HG03378 (cell line): Measurements from ENCODE around the gene PYROXD2.

Experiments
- ATAC-seq: cut with Tn5 transposase; IDR thresholded peaks from one replicate; pipeline ENCODE4 v1.9.1; 2021; ENCODE audit warnings: mild to moderate bottlenecking, moderate library complexity; ENCODE audit not compliant: unreplicated experiment

Gene PYROXD2

DNA sequence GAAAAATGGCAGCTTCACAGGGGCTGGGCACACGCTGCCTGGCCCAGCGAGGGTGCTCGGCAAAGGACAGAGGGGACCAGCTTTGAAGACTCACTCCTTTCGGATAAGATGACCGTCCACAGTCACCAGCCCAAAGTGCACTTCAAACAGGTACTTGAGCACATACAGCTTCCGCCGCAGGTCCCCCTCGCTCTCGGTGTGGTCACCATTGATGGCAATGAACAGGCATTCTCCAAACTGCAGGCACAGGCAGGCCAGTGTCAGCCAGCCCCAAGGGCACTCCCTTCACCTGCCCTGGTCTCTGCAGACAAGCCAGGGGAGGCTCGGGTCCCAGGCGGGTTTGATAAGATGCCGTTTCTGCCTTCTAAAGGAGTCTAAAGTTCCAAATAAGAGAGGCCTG lies 20.2 kb upstream of the PYROXD2 start:
- ATAC-seq: no peak

DNA sequence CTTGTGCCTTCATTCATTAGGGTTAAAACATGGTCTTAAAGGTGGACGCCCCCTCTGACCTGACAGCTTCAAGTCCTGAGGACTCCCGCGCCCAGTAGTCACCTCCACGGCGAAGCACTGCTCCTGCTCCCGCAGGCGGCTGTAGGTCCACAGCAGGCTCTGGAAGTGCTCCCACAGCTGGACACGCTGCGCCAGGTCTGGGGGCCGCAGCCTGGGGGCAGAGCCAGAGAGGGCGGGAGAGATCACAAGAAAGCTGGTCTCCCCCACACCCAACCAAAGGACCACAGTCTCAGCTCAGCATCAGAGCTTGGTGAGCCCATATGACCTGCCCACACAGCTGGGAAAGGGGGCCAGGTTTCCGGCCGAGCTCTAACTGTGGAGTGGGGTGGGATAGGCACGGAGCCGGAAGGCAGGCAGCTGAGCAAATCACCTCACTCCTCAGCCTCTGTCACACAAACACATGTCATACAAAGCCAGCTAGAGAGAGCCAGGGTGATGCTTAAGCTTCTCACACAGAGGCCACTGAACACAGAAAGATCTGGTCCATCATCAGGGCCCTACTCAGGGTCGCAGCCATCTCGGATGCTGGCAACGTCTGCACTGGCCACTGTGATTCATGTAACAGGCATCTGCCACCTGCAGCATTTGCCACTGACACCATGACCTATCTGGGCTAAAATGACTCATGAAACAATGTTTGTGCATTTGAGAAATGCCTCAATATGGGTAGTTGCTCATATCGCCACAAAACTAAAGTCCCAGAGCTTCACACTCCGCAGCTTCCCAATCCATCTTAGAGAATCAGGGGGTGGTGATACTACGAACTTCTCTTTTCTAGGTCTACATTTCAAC lies 19.1 kb upstream of the PYROXD2 start:
- no peak for ATAC-seq

DNA sequence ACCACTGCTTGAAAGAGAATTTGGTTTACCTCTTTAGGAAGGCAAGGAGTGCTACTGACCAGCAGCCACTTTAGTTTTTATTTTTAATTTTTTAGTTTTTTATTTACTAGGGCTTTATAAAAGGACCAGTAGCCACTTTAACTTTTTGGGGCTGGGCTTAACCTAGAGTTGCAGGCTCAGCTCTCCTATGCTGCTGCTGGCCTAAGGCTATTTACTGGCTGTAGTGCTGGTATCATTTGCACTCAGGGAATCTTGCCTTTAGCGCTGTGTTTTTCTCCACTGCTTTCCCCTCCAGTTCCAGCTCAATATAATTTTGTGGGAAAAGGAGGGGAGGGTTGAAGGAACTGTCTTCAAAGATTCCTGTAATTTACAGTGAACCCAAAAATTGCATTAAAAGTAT lies 18.4 kb upstream of the PYROXD2 start:
- ATAC-seq: no peak

DNA sequence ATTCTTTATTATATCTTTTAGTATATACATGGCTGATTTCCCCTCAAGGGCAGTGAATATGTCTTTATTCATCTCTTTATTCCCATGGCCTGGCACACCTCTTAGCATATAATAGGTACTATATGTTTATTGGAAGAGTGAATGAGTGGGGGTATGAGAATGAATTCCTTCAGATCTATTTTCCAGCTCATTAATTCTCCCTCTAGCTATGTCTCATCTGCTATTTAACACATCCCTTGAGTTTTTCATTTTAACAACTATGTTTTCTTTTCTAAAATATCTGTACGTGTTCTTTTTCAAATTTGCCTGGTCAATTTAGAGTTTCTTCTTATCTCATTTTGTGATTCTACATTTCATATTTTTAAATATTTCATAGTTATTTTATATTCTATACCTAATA lies 17.3 kb upstream of the PYROXD2 start:
- no peak for ATAC-seq

DNA sequence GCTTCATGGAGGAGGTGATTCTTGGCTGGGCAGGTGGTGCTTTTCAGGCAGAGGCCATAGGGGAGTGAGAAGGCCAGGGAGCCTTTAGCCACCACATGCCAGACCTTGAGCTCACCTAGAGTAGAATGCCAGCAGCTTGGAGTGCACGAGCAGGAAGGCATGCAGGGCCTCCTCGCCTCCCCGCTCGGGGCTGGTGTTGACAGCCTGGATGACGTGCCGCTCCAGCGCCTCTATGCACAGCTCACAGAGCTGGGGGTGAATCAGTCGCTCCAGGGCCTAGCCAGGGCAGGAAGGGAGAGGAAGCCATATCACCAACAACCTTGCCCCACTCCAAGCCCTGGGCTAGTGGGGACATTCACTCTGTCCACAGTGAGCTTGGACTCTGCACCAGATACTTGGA lies 16.0 kb upstream of the PYROXD2 start:
- ATAC-seq: no peak

DNA sequence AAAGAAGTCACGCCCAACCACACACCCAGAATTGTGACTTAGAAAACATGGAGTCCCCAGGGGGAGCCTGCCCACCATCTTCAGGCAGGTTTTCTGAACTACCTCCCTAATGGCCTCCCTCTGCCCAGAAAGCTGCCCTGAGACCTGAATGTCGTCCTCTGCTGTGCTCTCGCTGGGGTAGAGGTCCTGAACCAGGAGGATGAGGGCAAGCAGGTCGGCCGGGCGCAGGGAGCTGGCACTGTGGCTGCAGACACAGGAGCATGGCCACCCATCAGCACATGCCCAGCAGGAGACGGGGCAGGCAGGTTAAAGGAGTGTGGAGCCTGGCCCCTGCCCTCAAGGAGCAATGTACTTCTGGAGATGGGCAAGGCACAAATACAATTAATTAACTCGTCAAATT lies 15.4 kb upstream of the PYROXD2 start:
- no peak for ATAC-seq

DNA sequence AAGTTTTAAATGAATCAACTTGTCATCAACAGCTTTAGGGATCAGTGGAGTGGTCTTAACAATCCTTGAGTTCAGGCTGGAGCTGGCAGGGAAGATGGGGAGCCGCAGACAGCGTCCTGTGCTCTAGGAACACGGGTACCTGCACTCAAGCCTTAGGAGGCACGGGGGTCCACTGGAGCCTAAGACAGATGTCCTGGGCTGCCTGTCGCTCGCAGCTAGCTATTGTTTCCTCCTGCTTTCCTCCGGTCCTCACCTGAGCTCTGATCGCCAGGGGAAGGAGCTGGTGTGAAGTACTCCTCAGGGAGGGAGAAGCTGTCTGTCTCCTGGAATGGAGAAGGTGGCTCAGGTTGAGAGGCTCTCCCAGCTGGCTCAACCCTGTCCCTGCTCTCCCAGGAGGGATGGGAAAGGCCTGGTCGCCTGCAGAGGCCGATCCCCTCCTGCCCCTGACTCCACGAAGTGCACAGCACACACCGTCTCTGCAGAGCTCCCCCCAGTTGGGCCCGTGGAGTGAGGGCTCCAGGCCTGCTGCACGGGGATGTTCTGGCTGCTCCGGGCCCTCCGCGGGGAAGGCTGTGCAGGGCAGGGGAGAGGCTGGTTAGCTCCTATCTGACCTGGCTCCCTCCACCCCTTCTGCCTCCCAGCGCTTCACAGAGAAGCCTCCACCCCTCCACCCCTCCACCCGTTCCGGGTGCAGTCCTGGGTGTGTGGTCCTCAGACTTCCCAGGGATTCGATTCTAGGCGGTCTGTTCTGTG lies 14.5 kb upstream of the PYROXD2 start:
- ATAC-seq: no peak

DNA sequence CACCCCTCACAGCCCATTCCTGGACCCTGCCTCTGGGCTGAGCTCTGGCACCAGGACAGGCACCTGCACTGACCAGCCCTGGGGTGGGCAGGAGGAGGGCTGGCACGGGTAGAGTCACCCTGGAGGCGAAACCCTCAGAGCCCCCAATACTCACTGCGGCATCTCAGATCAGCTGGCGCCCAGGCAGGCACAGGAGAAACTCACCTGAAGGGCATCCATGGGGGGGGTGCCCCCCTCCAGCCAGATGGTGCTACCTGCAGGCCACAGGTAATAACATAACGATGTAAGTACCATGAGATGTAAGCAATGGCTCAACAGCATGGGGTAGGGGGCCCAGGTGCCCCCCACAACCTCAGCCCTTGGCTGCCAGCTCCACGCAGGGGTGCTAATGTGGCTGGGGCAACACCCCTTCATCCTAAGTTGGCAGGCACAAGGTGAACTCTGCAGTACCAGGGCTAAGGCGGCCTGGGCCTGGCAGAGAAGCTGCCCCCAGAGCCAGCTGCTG lies 12.1 kb upstream of the PYROXD2 start:
- ATAC-seq: no peak

DNA sequence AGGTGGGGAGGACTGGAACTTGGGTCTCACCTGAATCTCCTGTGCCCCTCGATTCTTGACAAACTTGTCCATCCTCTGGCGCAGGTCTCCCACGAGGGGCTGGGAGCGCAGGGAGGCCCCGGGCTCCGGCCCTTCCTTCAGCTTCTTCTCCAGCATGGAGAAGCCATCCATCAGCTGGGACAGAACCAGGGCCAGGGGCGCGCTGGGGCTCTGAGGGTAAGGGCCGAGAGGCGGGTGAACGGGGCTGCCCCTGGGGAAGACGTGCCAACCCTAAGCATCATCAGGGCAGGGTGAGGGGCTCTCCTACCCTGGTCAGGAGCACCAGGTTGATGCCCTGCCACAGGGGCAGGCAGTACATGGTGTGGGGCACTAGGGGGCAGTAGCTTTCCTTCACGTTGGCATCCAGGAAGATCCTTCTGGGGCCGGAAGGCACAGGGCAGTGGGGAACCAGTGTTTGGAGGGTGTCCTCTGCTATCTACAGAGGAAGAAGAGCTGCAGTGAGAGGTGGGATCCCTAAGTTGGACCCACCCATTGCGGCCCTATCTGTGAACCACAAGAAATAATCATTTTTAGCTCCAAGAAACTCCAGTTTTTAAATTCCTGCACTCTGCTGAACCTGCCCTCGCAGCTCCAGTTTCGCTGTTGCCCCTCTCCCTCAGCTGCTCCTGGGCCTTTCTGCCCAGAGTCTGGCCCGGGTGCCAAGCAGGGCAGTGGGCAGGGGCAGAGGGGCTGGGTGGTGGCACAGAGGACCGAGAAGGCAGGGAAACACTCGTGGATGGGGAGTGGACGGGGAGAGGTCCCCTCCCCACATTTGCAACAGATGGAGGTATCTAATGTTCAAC lies 10.8 kb upstream of the PYROXD2 start:
- ATAC-seq: peak; percentile 56

DNA sequence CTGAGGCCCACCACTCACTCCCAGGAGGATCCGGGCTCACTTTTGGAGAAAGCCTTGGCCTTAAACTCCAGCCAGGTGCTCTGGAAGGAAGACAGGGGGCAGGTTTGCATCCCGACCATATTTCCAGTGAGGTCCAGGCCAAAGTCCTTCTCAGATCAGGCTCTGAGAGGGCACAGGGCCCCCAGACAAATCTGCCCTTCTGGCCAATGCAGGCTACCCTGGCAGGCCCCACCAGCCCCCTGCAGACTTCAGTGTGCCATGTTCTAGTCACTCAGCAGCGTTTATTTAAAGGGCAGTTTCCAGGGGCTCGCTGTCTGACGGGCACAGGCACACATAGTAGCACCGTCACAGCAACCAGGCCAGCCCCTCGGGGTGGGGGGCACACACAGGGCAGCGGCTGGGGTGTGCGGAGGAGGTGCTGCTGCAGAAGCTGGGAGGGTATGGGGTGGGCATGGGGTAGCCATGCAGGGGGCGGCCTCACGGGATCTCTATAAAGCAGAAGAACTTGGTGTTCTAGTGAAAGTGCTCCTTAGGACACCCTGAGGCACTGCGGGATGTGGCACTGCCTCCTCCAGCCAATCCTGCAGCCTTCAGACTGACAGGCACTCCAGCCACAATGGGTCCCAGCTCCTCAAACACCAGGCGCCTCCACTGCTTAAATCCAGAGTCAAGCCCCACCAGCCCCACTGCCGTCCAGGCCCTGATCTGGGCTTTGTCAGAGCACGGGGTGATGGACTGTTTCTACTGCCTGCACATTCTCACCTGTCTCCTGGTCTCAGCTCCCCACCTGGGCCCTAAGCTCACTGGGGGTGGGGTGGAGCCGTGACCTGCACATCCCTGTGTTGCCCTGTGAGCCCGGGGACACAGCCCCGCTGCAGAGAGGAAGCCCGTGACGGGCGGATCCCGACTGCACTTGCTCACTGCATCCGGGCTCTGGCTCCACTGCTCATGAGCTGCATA lies 9.6 kb upstream of the PYROXD2 start:
- ATAC-seq: no peak

DNA sequence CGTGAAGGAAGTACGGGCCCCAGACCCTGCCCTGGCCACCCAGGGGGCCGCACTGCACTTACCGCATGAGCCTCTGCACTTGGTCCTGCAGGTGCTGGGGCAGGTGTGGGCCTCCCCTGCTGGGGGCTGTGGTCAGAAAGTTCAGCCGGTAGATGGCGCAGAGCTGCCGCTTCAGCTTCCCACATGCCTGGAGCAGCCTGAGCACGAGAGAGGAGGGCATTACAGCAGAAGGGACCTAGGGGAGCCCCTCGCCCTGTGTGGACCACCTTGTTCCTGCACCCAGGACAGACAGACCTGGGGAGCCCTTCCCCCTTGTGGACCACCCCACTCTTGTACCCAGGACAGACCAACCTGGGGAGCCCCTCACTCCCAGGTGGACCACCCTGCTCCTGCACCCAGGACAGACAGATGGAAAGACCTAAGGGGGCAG lies 8.7 kb upstream of the PYROXD2 start:
- ATAC-seq: no peak

DNA sequence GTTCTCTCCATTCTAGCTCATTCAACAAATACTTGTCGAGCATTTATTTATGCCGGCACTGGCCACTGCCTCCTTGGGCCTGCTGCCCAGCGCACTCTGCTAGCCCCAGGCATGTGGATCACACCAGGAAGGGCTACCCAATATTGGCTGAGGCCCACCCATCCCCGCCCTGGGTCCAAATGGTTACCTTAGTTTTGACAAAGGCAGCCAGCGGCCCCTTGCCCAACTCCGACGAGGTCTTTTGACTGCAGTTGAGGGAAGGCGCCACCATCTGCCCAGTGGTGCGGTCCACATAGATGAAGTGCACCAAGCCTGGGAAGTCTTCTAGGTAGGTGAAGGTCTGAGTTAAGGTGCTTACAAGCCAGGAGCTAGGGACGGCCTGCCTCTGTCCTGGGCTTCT lies 7.2 kb upstream of the PYROXD2 start:
- no peak for ATAC-seq

DNA sequence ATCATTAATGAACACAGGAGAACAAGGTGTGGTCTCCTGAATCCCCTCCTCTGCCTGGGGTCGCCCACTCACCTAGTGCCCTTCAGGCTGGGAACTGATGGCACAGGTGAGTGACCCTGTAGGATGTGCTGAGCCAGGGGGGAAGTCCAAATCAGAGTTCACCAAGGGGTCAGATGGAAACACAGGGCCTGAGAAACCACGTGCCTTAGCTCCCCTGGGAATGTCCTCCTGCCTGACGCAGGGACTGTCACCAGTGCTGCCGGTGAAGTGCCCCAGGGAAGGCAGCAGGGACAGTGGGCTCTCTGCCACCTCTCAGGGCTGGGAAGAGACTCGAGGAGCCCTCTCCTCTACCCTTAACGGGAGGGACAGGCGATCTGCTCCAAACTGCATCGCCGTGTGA lies 5.8 kb upstream of the PYROXD2 start:
- no peak for ATAC-seq

DNA sequence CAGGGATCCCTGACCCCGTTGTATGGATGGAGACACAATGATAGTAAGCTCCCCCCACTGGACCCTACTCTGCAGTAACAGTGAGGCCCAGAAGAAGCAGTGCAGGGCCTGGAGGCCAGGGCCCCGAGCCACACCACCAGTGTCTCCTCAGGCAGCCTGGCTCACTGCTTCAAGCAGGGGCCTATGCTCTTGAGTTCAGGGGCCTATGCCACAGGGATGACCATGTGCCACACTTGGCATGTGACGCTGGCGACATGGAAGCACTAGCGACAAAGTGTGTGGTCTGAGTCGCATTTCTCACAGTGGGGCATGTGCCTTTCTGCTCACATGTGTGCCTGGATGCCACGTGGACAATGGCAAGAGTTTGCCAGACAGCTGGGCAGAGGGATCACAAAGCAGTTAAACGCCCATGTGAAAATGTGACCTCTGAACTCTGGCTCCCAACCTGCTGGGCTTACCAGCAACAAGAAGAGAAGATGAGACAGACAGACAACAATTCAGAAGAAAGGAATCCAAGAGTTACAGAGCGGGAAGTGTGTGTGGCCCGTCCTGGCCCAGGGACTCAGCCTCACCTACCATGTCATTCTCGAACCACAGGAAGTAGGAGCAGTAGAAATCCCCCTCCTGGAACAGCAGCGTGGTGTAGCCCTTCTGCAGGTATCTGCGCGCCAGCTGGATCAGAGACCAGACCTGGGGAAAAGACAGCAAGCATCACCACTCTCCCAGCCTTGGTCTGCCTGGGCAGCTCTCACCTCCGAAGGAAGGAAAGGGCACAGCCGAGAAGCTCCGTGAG lies 4.7 kb upstream of the PYROXD2 start:
- ATAC-seq: no peak

DNA sequence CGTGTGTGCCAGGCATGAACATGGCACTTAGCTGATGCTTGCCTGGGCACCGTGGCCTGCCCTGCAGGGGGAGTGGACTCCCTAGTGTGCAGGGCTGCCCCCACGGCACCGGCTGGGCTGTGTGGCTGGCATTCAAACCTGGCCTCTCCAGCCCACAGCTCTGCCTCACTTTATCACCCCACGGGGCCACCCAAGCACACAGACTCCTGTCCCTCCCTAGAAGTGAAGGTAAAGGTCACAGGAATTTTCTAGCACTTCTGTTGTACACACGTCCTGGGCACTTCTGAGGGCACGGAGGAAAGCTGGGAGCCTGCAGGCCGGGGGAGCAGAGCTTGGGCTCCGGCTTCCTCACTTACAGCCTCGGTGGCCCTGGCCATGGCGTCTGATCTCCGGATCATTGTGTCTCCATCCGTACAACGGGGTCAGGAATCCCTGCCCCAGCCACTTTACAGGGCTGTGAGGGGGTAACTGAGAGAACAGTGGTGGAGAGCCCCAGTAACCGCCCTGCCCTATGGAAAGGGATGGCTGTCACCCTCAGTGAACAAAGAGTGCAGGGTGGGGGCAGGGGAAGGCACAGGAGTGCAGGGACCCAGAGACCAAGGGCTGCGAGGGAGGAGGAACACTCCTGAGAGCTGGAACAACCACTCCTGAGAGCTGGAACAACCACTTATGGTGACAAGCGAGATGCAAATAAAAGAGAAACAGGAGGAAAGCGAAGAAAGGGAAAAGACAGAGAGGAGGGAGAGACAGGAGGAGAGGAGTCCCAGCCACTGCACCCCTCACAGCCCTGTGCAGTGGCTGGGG lies 3.9 kb upstream of the PYROXD2 start:
- ATAC-seq: no peak

DNA sequence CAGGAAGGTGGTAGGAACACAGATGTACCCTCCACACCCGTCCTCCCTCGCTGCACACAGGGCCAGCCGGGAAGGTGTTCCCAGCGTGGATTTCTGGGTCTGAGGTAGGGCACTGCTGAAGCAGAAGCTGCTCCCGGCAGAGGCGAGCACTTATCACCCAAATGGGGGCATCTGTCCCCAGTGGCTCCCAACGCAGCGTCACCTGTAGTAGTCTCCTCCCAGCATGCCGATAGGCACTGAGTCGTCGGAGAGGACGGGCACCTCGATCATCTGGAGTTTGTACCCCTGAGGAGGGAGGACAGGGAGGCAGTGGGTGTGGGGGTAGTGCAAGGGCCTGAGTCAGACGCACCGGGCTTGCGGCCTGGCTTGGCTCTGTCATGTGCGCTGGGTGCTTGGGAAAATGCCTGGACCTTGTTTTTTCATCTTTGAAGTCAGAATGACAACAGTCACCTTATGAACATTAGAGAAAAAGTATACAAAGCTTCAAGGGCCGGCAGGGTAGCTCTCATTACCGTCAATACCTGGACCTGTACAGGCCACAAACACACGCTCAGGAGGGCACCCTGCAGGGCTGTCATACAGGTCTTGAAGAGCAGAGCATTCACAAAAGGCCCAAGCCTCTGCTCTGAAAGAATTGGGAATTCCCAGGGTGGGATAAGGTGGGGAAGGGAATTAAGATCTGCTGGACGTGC lies 3.1 kb upstream of the PYROXD2 start:
- ATAC-seq: no peak

DNA sequence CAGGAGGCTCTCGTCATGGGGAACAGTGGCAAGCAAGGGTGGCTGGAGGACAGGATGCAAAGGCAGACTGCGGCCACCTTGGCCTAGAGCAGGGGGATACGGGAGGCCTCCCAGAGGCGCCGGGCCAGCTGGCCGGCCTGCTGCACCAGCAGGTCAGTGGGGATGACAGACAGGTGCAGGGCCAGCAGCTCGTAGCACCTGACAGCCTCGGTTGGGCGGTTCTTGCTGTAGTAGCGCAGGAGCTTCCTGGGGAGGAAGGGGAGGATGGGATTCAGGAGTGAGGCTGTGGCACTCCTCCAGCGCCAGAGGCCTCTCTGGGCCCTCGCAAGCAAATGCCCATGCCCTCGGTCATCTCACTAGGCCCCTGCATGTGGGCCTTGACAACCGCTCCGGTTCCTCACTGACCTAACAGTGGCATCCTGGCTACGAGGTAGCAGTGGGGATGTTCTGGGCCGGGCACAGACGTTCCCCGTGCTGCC lies 2.5 kb upstream of the PYROXD2 start:
- ATAC-seq: no peak
